Neuronal stem cell (in vitro differentiated cells): ENCODE measurements around the gene ST3GAL4.

Experiments
- DNase-seq: peaks from one replicate; pipeline ENCODE4 v3.0.0-alpha.2; 2013; ENCODE audit warnings: low spot score
- H2AFZ ChIP-seq: one replicate; pipeline ENCODE4 v1.6.1; 2013; ENCODE audit warnings: mild to moderate bottlenecking, low read length, inconsistent platforms
- H2AK5ac ChIP-seq: 2 replicates; pipeline ENCODE4 v1.6.1; 2013; ENCODE audit warnings: low read depth, mild to moderate bottlenecking, inconsistent platforms, low read length, moderate library complexity, mixed read lengths
- H2BK120ac ChIP-seq: 2 replicates; pipeline ENCODE4 v1.6.1; 2013; ENCODE audit warnings: low read depth, mild to moderate bottlenecking, inconsistent platforms, low read length, moderate library complexity, mixed read lengths
- H2BK12ac ChIP-seq: one replicate; pipeline ENCODE4 v1.6.1; 2013; ENCODE audit warnings: low read length, inconsistent platforms
- H2BK15ac ChIP-seq: 2 replicates; pipeline ENCODE4 v1.6.1; 2013; ENCODE audit warnings: mild to moderate bottlenecking, low read length, inconsistent platforms, mixed read lengths
- H2BK5ac ChIP-seq: one replicate; pipeline ENCODE4 v1.6.1; 2013; ENCODE audit warnings: inconsistent platforms, mild to moderate bottlenecking, low read length, moderate library complexity
- H3K14ac ChIP-seq: one replicate; pipeline ENCODE4 v1.6.1; 2013; ENCODE audit warnings: low read length, inconsistent platforms
- H3K18ac ChIP-seq: 2 replicates; pipeline ENCODE4 v1.6.1; 2013; ENCODE audit warnings: low read length, inconsistent platforms
- H3K23ac ChIP-seq: 2 replicates; pipeline ENCODE4 v1.6.1; 2013; ENCODE audit warnings: low read depth, mild to moderate bottlenecking, mixed read lengths, low read length, inconsistent platforms; ENCODE audit not compliant: poor library complexity
- H3K27ac ChIP-seq: replicated peaks from 3 replicates; pipeline ENCODE4 v1.5.1; 2013; ENCODE audit warnings: low read length, inconsistent platforms
- H3K27me3 ChIP-seq, 3 experiments: 2 replicates each; pipeline ENCODE4 v1.6.1; 2013; ENCODE audit warnings: low read length in 3 of 3, mild to moderate bottlenecking in 2 of 3, inconsistent platforms in 1 of 3, low read depth in 1 of 3, mixed read lengths in 1 of 3, moderate library complexity in 1 of 3; ENCODE audit not compliant: control insufficient read depth in 3 of 3, insufficient read depth in 3 of 3
- H3K36me3 ChIP-seq, 2 donors: replicated peaks in 1 of 2; 2 replicates each; pipeline ENCODE4 v1.6.1; 2013; ENCODE audit warnings: low read length in 2 of 2; ENCODE audit not compliant: control insufficient read depth in 2 of 2, insufficient read depth in 2 of 2
- H3K4ac ChIP-seq: 2 replicates; pipeline ENCODE4 v1.6.1; 2013; ENCODE audit warnings: inconsistent platforms, mild to moderate bottlenecking, low read length, moderate library complexity
- H3K4me1 ChIP-seq, 2 donors: 1 replicate in 1 of 2; 2 replicates in 1 of 2; pipeline ENCODE4 v1.6.1; 2013; ENCODE audit warnings: low read length in 2 of 2, low read depth in 1 of 2; ENCODE audit not compliant: control insufficient read depth in 2 of 2, insufficient read depth in 1 of 2
- H3K4me2 ChIP-seq: one replicate; pipeline ENCODE4 v1.6.1; 2013; ENCODE audit warnings: mild to moderate bottlenecking, low read length, inconsistent platforms; ENCODE audit not compliant: insufficient read depth, poor library complexity, severe bottlenecking
- H3K4me3 ChIP-seq, 2 donors: 2 replicates each; pipeline ENCODE4 v1.5.1; 2013; ENCODE audit warnings: low read length in 2 of 2, mild to moderate bottlenecking in 2 of 2, inconsistent platforms in 1 of 2, moderate library complexity in 1 of 2
- H3K79me1 ChIP-seq: one replicate; pipeline ENCODE4 v1.6.1; 2013; ENCODE audit warnings: low read depth, mild to moderate bottlenecking, inconsistent platforms, low read length, moderate library complexity
- H3K9ac ChIP-seq: one replicate; pipeline ENCODE4 v1.6.1; 2013; ENCODE audit warnings: mild to moderate bottlenecking, low read depth, low read length, inconsistent platforms; ENCODE audit not compliant: poor library complexity
- H3K9me3 ChIP-seq, 2 donors: replicated peaks in 1 of 2; 2 replicates each; pipeline versions ENCODE3 to v1.6.1; 2013; ENCODE audit warnings: low read length in 2 of 2, mild to moderate bottlenecking in 2 of 2, inconsistent platforms in 1 of 2, low read depth in 1 of 2, mixed read lengths in 1 of 2, moderate library complexity in 1 of 2; ENCODE audit not compliant: control insufficient read depth in 2 of 2, insufficient read depth in 1 of 2
- H4K8ac ChIP-seq: one replicate; pipeline ENCODE4 v1.6.1; 2013; ENCODE audit warnings: low read depth, mild to moderate bottlenecking, inconsistent platforms, low read length, moderate library complexity
- H4K91ac ChIP-seq: one replicate; pipeline ENCODE4 v1.6.1; 2013; ENCODE audit warnings: low read length, low read depth, mild to moderate bottlenecking, inconsistent platforms; ENCODE audit not compliant: poor library complexity
- WGBS, 2 donors: extraction: QIAGEN DNeasy Blood & Tissue Kit; methylation state at CpG; one replicate each; pipeline ENCODE4 v1.1.7; 2013; ENCODE audit warnings: missing lambda C conversion rate in 2 of 2, mixed read lengths in 1 of 2; ENCODE audit not compliant: insufficient read length in 2 of 2, insufficient replicate concordance in 1 of 2; ENCODE audit errors: extremely low coverage in 2 of 2; 5-methylcytosine and 5-hydroxymethylcytosine counted together

Gene ST3GAL4

DNA sequence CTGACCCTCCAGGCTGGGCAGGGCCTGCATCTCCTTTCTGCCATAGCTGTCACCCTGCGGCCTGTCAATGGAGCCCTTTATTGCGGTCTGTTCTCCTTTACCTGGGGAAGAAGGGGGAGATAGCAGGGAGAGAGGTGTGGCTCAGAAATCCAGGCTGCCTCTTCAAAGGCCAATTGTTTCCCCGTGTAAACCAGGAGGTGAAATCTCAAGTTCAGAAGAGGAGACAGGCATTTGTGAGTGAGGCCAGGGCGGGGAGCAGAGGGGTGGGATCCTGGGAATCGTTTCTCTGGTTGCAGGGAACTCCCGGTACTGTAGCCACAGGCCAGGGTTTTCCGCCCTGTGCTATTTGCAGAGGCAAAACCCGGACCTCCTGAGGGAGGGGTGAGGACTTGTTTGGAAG is 42.5 kb upstream of the ST3GAL4 start:
- H3K23ac ChIP-seq: no peak overlapping the region
- no CpG with 5 or more reads among the region's 8 CpGs for WGBS, 2 donors
- H2BK15ac ChIP-seq: no peak overlapping the region
- no peaks in the 10 kb centered on the region for H3K27me3 ChIP-seq
- no peak overlapping the region for H4K91ac ChIP-seq
- H3K4me1 ChIP-seq: no peaks in the 10 kb centered on the region
- H3K4me3 ChIP-seq: no peak overlapping the region
- H4K8ac ChIP-seq: no peak overlapping the region
- H3K4ac ChIP-seq: no peak overlapping the region
- H3K27ac ChIP-seq: no peak overlapping the region
- H3K14ac ChIP-seq: no peak overlapping the region
- peaks cover 0 to 4% of the 10 kb centered on the region in 2 donors for H3K9me3 ChIP-seq
- H3K36me3 ChIP-seq: peaks cover 2 to 46% of the 10 kb centered on the region in 2 donors
- no peak overlapping the region for H2AK5ac ChIP-seq
- H3K9ac ChIP-seq: no peak overlapping the region
- no peak overlapping the region for H3K18ac ChIP-seq
- no peak overlapping the region for H2AFZ ChIP-seq
- H2BK12ac ChIP-seq: no peak overlapping the region
- no peak overlapping the region for H2BK120ac ChIP-seq
- no peaks in the 10 kb centered on the region for H3K79me1 ChIP-seq
- no peak overlapping the region for H3K4me2 ChIP-seq
- H2BK5ac ChIP-seq: no peak overlapping the region
- no peak for DNase-seq

DNA sequence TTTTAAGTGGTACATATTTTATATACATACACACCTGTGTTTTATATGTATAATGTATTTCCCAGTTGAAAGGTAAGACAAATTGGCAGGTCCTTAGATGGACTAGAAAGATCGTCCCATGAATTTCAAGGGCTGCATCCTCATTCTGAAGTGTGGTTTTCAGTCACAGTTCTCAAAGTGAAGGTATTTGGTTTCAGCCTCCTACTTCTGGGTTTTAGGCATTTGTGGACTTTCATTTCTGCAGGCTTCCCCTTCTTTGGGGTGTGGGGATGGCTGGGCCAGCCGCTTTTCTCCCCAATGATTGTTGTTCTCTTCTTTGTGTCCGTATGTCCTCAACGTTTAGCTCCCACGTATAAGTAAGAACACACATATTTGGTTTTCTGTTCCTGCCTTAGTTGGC is 41.7 kb upstream of the ST3GAL4 start:
- Histone ChIP-seq H2AK5ac (no peak overlapping the region), H2BK15ac (no peak overlapping the region), H3K79me1 (no peaks in the 10 kb centered on the region), H3K9me3 (peaks cover 0 to 4% of the 10 kb centered on the region in 2 donors), H4K91ac (no peak overlapping the region), H4K8ac (no peak overlapping the region), H3K4me3 (no peak overlapping the region), H3K18ac (no peak overlapping the region), H3K14ac (no peak overlapping the region), H3K4ac (no peak overlapping the region), H3K27ac (no peak overlapping the region), H3K36me3 (peaks cover 2 to 42% of the 10 kb centered on the region in 2 donors), H2BK120ac (no peak overlapping the region), H3K4me2 (no peak overlapping the region), H3K9ac (no peak overlapping the region), H3K23ac (no peak overlapping the region), H2AFZ (no peak overlapping the region), H2BK12ac (no peak overlapping the region), H3K4me1 (peaks cover 4 to 6% of the 10 kb centered on the region in 2 donors), H3K27me3 (no peaks in the 10 kb centered on the region), H2BK5ac (no peak overlapping the region)
- no peak for DNase-seq
- WGBS, 2 donors: no CpG with 5 or more reads among the region's 5 CpGs

DNA sequence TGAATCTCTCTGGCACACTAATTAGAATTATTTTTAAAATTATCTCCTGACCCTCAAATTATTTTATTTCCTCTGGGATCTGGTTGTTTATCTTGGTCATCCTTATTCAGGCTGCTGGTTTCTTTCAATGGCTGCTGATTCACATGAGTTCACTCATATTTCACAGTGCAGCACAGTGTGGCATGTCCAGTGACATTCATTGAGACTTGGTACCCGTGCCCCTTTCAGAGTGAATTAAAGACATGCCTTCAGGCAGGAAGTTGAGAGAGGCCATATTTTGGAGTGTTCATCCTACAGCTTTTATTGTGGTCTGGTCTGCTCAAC is 38.1 kb upstream of the ST3GAL4 start:
- Histone ChIP-seq H2BK5ac (no peak overlapping the region), H4K8ac (no peak overlapping the region), H3K14ac (no peak overlapping the region), H3K18ac (no peak overlapping the region), H3K23ac (no peak overlapping the region), H2BK15ac (no peak overlapping the region), H3K4me2 (no peak overlapping the region), H2AK5ac (no peak overlapping the region), H3K9me3 (peaks cover 0 to 4% of the 10 kb centered on the region in 2 donors), H3K4ac (no peak overlapping the region), H3K79me1 (no peaks in the 10 kb centered on the region), H2BK120ac (no peak overlapping the region), H2BK12ac (no peak overlapping the region), H3K4me3 (no peak overlapping the region), H2AFZ (no peak overlapping the region), H3K4me1 (peaks cover 4 to 9% of the 10 kb centered on the region in 2 donors), H3K9ac (no peak overlapping the region), H3K27me3 (no peaks in the 10 kb centered on the region), H3K36me3 (peaks cover 0 to 21% of the 10 kb centered on the region in 2 donors), H3K27ac (no peak overlapping the region), H4K91ac (no peak overlapping the region)
- WGBS, 2 donors: no CpG with 5 or more reads among the region's 1 CpG
- DNase-seq: no peak

GRCh38 chr11:126317756-126318573 is 37.5 kb upstream of the ST3GAL4 start:
- H4K8ac ChIP-seq: no peak overlapping the region
- no peak overlapping the region for H2AK5ac ChIP-seq
- peaks cover 0 to 4% of the 10 kb centered on the region in 2 donors for H3K9me3 ChIP-seq
- H3K4me3 ChIP-seq: no peak overlapping the region
- no peaks in the 10 kb centered on the region for H3K79me1 ChIP-seq
- H2BK5ac ChIP-seq: no peak overlapping the region
- H3K4me1 ChIP-seq: peaks cover 4 to 9% of the 10 kb centered on the region in 2 donors
- H3K4ac ChIP-seq: no peak overlapping the region
- H3K9ac ChIP-seq: no peak overlapping the region
- no peaks in the 10 kb centered on the region for H3K27me3 ChIP-seq
- H2AFZ ChIP-seq: no peak overlapping the region
- no peak overlapping the region for H3K23ac ChIP-seq
- peaks cover 0 to 21% of the 10 kb centered on the region in 2 donors for H3K36me3 ChIP-seq
- no peak overlapping the region for H2BK12ac ChIP-seq
- peak overlapping the region; percentile 31 for H3K14ac ChIP-seq
- WGBS, 2 donors: no CpG with 5 or more reads among the region's 14 CpGs
- H2BK15ac ChIP-seq: no peak overlapping the region
- no peak overlapping the region for H4K91ac ChIP-seq
- DNase-seq: no peak
- H3K18ac ChIP-seq: peak overlapping the region; percentile 11
- no peak overlapping the region for H3K4me2 ChIP-seq
- no peak overlapping the region for H2BK120ac ChIP-seq
- H3K27ac ChIP-seq: no peak overlapping the region
